Chondrocyte (in vitro differentiated cells): ENCODE results near the gene LRP2. TPM values are rescaled to one million over a fixed set of nuclear protein-coding genes. Genes with fewer than 3 reads are reported as not detected.

ENCODE experiments used
- DNase-seq: peaks from one replicate; pipeline ENCODE4 v3.0.0; 2021; ENCODE audit warnings: mixed read lengths, low spot score
- H3K27ac Mint-ChIP-seq: one replicate; pipeline ENCODE4 v1.8.0; 2021; ENCODE audit warnings: mild to moderate bottlenecking, moderate library complexity, mixed read lengths; ENCODE audit not compliant: unreplicated experiment
- H3K27me3 Mint-ChIP-seq: 2 replicates; pipeline ENCODE4 v1.8.0; 2021; ENCODE audit warnings: low read depth, mixed read lengths
- H3K36me3 Mint-ChIP-seq: 2 replicates; pipeline ENCODE4 v1.8.0; 2021; ENCODE audit warnings: low read depth, mixed read lengths
- H3K4me1 Mint-ChIP-seq: 2 replicates; pipeline ENCODE4 v1.8.0; 2021; ENCODE audit warnings: low read depth, mild to moderate bottlenecking, mixed read lengths
- H3K4me3 Mint-ChIP-seq: one replicate; pipeline ENCODE4 v1.8.0; 2021; ENCODE audit warnings: mild to moderate bottlenecking, moderate library complexity, mixed read lengths; ENCODE audit not compliant: unreplicated experiment
- H3K9me3 Mint-ChIP-seq: 2 replicates; pipeline ENCODE4 v1.8.0; 2021; ENCODE audit warnings: low read depth, mixed read lengths
- CTCF ChIP-seq: fragments of 200-600 bp; sonication (generic); IDR thresholded peaks from 2 replicates; pipeline ENCODE4 v1.5.0; 2021; ENCODE audit warnings: antibody characterized with exemption, mild to moderate bottlenecking, moderate library complexity
- total RNA-seq: library from RNA; stranded (reverse); gene quantifications from 3 replicates; pipeline ENCODE4 v1.2.1, GENCODE V29; 2021

LRP2 gene
- total RNA-seq, 1 donor from 2014 or later, result not detected

DNA sequence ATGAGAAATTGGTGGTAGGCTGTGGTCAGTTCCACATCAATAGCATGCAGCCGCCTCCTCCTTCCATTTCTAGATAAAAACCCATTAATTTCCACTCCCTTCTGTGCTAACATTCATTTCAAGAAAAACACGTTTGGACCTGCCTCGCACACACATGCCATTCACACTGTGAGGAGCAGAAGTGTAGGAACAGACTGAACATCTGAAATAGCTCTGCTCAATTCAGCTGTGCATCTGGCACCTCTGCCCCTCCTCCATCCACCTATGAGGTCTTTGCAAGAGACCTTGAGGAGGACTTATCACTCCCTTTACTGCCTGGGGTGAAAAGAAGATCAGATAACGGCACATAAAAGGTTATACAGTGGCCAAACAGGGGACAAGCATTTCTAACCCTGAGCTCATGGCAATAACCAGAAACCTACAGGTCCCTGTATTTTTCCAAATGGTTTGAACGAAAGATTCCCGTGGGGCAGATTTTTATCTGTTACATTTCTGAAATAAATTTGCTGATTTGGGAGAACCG, 30.8 kb upstream of the LRP2 start:
- Mint-ChIP-seq H3K4me1 (peaks cover 3% of the 10 kb centered on the region), H3K27me3 (peaks cover 32% of the 10 kb centered on the region), H3K27ac (no peak overlapping the region), H3K36me3 (no peaks in the 10 kb centered on the region), H3K9me3 (no peaks in the 10 kb centered on the region), H3K4me3 (no peak overlapping the region)
- DNase-seq, result no peak
- no peak for TF ChIP-seq CTCF

- Mint-ChIP-seq H3K27me3 (peaks cover 38% of the 10 kb centered on the region), H3K36me3 (no peaks in the 10 kb centered on the region), H3K4me1 (no peaks in the 10 kb centered on the region), H3K4me3 (no peak overlapping the region), H3K27ac (no peak overlapping the region), H3K9me3 (no peaks in the 10 kb centered on the region)
- no peak for DNase-seq
- TF ChIP-seq CTCF, result no peak
Measured at GRCh38 chr2:169391236-169391635, 28.9 kb upstream of the LRP2 start.

- no peak overlapping the region for H3K27ac Mint-ChIP-seq
- no peaks in the 10 kb centered on the region for H3K36me3 Mint-ChIP-seq
- no peak overlapping the region for H3K4me3 Mint-ChIP-seq
- no peaks in the 10 kb centered on the region for H3K9me3 Mint-ChIP-seq
- peaks cover 33% of the 10 kb centered on the region for H3K27me3 Mint-ChIP-seq
- DNase-seq, result no peak
- no peaks in the 10 kb centered on the region for H3K4me1 Mint-ChIP-seq
- TF ChIP-seq CTCF, result no peak
Measured at GRCh38 chr2:169388161-169388560, 25.8 kb upstream of the LRP2 start.

GRCh38 chr2:169386722-169387121, 24.4 kb upstream of the LRP2 start:
- Mint-ChIP-seq H3K4me1 (no peaks in the 10 kb centered on the region), H3K4me3 (no peak overlapping the region), H3K27me3 (peaks cover 35% of the 10 kb centered on the region), H3K36me3 (no peaks in the 10 kb centered on the region), H3K27ac (no peak overlapping the region), H3K9me3 (no peaks in the 10 kb centered on the region)
- no peak for TF ChIP-seq CTCF
- no peak for DNase-seq

GRCh38 chr2:169384816-169385215, 22.5 kb upstream of the LRP2 start:
- Mint-ChIP-seq H3K36me3 (no peaks in the 10 kb centered on the region), H3K4me1 (no peaks in the 10 kb centered on the region), H3K9me3 (no peaks in the 10 kb centered on the region), H3K4me3 (no peak overlapping the region), H3K27ac (no peak overlapping the region), H3K27me3 (peaks cover 33% of the 10 kb centered on the region)
- TF ChIP-seq CTCF, result no peak
- no peak for DNase-seq
